Tibial nerve (tissue), 4 donors: ENCODE data around the gene KCNJ8.

Experiments
- EP300 ChIP-seq, 2 donors: sonication (generic); formaldehyde crosslinking; IDR thresholded peaks; one replicate each; pipeline ENCODE4 v1.6.1; 2017; ENCODE audit warnings: antibody characterized with exemption in 2 of 2, mild to moderate bottlenecking in 1 of 2
- POLR2A ChIP-seq, 2 donors: fragments of 450-650 bp; IDR thresholded peaks; one replicate each; pipeline ENCODE4 v1.6.1; 2017; ENCODE audit warnings: antibody characterized with exemption in 2 of 2, mild to moderate bottlenecking in 2 of 2, moderate library complexity in 2 of 2
- TF ChIP-seq, protein P1 (sequence below), 5 experiments: fragments of 200-600 bp in 3 of 5; fragments of 450-650 bp in 2 of 5; sonication (generic) in 3 of 5; IDR thresholded peaks; one replicate each; pipeline ENCODE4 v1.5.1; 2016 to 2019; ENCODE audit warnings: antibody characterized with exemption in 5 of 5, mild to moderate bottlenecking in 3 of 5, moderate library complexity in 2 of 5

DNA sequence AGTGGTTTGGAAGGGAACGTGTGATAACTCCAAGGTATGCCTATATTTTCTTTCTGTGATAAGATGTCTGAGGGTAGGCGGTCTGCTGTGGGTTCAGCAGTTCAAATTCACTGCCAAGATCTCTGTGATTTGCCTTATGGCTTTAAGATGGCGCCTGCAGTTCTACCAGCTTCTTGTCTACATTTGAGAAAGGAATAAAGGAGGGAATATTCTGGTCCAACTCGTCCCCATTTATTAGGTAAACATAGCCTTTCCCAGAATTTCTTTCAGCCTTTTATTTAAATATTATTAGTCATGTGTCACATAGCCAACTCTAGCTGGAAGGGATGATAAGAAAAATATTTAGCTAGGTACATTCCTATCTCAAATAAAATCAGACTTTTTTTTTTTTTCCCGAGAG lies 48.8 kb downstream of the KCNJ8 start:
- TF ChIP-seq, protein P1, sequence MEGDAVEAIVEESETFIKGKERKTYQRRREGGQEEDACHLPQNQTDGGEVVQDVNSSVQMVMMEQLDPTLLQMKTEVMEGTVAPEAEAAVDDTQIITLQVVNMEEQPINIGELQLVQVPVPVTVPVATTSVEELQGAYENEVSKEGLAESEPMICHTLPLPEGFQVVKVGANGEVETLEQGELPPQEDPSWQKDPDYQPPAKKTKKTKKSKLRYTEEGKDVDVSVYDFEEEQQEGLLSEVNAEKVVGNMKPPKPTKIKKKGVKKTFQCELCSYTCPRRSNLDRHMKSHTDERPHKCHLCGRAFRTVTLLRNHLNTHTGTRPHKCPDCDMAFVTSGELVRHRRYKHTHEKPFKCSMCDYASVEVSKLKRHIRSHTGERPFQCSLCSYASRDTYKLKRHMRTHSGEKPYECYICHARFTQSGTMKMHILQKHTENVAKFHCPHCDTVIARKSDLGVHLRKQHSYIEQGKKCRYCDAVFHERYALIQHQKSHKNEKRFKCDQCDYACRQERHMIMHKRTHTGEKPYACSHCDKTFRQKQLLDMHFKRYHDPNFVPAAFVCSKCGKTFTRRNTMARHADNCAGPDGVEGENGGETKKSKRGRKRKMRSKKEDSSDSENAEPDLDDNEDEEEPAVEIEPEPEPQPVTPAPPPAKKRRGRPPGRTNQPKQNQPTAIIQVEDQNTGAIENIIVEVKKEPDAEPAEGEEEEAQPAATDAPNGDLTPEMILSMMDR (IDR thresholded peaks at IDR 0.05), result no peak
- TF ChIP-seq POLR2A (IDR thresholded peaks at IDR 0.05) (no peak), EP300 (IDR thresholded peaks at IDR 0.05) (no peak)
